Right renal cortex interstitium (tissue), 3 donors: ENCODE measurements around the gene CRADD. TPM values are rescaled to one million over a fixed set of nuclear protein-coding genes. Genes with fewer than 3 reads are reported as not detected.
"Not testable (repeated sequence)": the region's sequence is repeated elsewhere in the genome, so short reads cannot be mapped to it uniquely, and the experiment has no call there.

Experiments used
- DNase-seq, 3 donors: peaks; one replicate each; pipeline ENCODE4 v3.0.0-alpha.2; 2013; ENCODE audit warnings: low read depth in 3 of 3, low spot score in 2 of 3
- polyA plus RNA-seq, 3 donors: library from polyadenylated mRNA; unstranded; fragments of 120-200 nt; gene quantifications; one replicate each; pipeline ENCODE4 v1.2.1, GENCODE V29; 2013; ENCODE audit not compliant: insufficient read length in 3 of 3

CRADD gene
- polyA plus RNA-seq, 3 donors: 11.6 to 14.8 (median 13.1) TPM

DNA sequence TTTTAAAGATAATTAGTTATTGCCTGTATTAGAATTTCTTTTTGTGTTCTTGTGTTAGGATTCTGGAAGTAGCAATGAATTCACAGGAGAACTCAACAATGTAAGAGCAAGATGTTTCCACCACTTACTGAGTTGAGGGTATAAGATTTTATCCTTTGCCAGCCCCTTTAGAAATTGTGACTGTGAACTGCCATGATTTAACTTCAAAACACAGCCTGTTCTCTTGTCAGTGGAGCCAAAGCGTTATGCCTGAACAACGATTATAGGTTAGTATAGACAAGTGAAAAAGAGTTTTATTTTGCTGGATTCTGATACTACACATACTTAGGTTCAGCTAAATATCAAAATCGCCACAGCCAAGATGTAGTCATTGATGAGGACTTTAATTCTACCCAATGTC lies 101.6 kb downstream of the CRADD start:
- DNase-seq: no peak

DNA sequence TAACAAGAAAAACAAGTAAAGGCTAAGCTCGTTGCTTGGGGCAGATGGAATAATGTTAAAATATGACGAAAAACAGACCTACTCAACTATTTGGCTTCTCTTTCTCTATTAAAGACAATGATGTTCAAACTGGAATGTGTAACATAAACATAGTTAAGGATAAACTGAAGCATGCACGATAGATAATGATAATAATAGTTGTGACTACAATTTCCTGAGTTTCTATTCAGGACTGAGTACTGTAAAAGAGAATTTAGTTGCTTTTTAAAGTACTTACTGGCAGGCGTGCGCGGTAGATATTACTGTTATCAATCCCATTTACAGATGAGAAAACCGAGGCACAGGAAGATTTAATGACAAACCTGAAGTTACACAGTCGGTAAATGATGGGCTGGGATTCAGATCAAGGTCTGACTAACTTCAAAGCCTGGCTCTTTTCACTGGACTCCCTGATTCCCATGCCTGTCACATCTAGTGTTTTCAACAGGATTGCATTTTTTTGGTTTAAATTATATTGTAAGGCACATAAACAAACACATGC lies 103.0 kb downstream of the CRADD start:
- no peak for DNase-seq

DNA sequence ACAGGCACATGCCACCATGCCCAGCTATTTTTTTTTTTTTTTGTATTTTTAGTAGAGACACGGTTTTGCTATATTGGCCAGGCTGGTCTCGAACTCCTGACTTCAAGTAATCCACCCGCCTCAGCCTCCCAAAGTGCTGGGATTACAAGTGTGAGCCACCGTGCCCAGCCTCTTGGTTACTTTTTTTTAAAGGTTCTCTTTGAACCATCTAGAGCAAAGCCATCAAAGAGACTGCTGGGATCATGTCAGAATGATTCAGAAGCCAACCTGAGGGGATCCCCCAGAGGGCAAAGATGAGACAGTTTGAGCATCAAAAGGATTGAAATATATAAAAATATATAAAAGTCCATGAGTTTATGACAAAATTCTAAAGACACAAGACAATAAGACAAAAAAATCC lies 103.7 kb downstream of the CRADD start:
- DNase-seq: not testable (repeated sequence)

GRCh38 chr12:93781961-93782360 lies 104.8 kb downstream of the CRADD start:
- not testable (repeated sequence) for DNase-seq

DNA sequence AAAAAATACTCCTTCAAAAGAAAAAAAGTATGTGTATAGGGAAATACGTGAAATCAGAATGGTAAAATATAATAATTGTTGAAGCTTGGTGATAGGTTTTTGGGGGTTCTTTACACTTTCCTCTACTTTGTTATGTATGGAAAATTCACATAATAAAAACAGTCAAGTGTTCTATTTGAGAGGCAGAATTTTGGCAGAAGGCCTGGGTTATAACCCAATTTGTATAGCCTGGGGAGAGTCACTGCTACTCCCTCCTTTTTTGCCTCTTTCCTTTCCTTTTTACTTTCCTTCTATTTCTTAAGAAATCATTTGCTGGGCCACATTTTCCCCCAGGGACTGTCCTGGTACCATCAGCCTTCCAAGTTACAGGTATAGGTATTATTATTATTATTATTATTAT lies 105.7 kb downstream of the CRADD start:
- no peak for DNase-seq

DNA sequence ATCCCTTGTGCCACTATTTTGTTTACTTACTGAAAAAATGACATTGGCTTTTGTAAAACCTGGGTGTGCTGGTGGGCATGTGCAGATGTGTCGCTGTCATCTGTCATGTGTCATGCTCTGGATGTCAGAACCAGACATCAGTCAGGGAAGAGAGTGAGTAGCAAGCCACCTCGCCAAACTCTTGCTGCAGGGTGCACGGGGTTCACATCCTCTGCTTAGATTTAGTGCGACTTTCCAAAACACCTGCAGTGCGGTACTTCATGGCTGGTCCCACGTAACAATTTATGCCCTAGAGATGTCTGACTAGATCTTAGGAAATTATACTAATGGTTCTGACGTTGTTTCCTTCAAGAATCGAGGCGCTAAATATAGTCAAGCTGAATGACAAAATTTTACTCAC lies 106.7 kb downstream of the CRADD start:
- no peak for DNase-seq

- DNase-seq: no peak
Observed at GRCh38 chr12:93784339-93785086, 107.3 kb downstream of the CRADD start.

DNA sequence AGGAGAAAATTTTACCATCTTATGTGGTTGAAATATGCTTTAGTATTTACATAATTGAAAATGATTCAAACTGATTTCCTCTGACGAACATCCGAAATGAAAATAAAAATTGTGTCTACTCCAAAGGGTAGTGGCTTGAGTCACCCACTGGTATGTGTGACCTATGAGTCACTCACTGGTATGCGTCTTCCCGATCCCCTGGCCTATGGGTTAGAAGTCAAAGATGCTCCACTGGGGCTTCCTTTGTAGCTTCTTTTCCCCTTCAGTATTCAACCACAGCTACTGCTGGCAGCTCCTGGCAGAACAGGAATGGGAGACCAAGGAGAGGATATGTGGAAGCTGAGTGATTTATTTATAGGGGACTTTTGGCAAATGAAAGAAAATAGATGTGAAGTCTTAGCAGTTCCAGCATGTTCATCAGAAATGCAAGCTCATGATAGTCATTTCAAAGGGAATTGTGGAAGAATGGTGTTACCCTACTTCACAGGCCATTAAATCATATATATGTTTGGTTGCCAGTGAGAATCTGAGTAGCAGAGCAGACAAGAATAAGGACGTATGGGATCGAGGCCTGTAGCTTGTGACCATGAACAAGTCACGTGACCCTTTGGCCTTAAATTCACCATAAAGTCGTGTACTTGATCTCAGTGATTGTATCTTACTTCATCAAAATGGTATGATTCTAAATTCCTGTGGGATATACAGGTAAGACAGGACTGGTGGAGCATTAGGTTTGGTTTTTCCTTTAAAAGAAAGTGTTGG lies 108.3 kb downstream of the CRADD start:
- no peak for DNase-seq

- DNase-seq: no peak
Observed at GRCh38 chr12:93786656-93787397, 109.7 kb downstream of the CRADD start.

DNA sequence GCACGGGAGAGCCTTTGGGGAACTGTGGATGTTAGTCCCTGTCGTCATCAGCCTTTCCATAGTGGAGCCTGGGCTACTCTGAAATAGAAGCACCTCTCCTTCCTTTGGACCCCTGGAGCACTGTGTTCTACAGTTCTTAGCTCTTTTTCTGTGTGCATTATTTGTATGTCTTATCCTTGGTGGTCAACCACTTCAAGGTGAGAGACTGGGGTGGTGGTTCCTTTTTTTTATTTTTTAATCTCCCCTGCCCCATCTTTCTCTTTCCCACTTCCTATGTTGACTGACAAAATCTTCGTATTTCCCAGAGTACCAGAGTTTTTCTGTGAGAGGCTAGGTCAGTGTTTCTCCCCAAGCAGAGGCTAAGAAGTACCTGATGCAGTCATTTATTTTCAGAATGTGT lies 111.7 kb downstream of the CRADD start:
- no peak for DNase-seq

DNA sequence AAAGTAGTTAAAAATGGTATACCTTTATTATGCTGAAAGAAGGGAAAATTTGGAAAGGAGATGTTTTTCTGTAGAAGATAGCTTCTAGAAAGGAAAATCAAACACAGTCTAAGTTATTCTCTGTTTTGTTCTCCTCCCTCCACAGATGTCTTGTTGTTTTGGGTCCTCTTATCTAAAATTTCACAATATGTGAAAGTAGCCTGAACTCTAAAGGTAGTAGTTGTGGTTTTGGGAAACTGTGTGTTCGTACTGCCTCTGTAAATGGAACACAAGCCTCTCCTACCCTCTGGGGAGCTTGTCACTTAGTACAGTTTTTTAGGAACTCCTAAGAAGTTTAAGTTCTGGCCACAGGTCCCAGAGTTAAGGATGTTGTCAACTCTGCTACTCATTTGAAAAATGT lies 112.6 kb downstream of the CRADD start:
- no peak for DNase-seq

DNA sequence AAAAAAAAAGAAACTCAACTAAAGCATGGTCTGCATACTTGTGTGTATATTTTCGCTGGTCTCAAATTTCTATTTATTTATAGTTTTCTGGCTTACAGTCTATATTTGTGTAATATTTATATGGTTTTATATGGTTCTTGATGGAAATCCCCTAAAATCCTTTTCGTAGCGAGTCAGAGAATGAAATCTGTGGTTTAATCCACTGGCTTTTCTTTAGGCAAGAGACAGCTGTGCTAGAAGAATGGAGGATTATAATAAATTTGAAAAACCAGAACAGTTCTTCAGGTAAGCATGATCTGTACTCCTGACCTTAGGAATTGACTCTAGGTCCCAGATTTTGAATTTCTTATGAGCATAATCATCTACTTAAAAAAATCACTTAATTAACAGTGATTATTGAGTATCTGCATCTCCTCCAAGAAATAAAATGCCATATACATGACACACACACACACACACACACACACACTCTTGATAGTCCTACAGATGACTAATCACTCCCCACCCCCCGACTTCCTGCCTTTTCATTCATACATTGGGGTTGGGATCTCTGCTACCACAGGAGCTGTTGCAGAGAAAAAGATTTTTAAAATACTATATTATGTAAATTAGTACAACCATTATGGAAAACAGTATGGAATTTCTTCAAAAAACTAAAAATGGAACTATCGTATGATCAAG lies 113.4 kb downstream of the CRADD start:
- DNase-seq: no peak

DNA sequence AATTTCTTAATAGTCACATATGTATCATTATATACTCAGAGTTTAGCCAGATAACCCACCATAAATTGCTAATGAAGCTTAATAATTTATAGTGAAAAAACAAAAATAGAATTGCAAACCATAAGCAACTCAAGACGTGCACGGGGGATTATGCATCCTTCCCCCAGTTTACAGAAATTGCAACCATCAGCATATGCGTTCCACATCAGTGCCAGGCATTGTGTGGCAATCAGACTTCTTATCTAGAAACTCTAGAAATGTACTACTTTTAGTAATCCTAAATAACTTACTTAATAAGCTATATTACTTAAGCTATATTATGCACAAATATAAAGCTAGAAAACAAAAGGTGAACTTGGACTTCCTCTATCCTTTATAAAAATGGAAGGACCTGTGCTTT lies 115.8 kb downstream of the CRADD start:
- DNase-seq: no peak

DNA sequence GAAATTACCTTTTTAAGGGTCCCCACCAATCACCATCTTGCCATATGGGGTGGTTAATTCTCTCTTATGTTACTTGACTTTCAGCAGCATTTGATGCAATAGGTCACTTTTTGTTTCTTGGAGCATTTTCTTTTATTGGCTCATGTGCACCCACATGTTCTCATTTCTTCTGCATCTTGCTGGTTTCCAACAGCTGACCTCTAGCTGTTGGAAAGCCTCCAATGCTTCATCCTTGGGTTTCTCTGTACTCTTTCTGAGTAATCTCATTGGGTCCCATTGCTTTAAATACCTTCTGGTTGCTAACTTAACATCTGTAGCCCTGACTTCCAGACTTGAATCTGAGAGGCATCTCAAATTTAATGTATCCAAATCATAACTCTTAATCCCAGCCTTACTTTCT lies 116.8 kb downstream of the CRADD start:
- DNase-seq: no peak

DNA sequence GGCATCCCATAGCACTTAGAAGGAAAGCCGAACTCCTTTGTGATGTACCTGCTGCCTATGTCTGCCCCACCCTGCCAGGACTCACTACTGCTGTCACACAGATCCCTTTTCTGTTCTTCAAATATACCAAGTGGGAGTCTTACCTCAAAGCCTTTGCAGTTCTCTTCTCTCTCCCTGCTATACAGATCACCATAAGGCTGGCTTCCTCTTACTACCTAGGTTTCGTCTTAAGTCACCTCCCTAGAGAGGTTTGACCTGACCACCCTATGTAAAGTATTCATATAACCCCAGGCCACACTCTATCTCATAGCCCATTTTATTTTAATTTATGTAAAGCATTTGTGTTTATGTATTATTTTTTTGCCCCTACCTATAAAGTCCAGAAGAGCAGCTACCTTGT lies 117.6 kb downstream of the CRADD start:
- DNase-seq: no peak

- DNase-seq: no peak
Observed at GRCh38 chr12:93795352-93795751, 118.2 kb downstream of the CRADD start.

- no peak for DNase-seq
Observed at GRCh38 chr12:93796729-93797128, 119.6 kb downstream of the CRADD start.

DNA sequence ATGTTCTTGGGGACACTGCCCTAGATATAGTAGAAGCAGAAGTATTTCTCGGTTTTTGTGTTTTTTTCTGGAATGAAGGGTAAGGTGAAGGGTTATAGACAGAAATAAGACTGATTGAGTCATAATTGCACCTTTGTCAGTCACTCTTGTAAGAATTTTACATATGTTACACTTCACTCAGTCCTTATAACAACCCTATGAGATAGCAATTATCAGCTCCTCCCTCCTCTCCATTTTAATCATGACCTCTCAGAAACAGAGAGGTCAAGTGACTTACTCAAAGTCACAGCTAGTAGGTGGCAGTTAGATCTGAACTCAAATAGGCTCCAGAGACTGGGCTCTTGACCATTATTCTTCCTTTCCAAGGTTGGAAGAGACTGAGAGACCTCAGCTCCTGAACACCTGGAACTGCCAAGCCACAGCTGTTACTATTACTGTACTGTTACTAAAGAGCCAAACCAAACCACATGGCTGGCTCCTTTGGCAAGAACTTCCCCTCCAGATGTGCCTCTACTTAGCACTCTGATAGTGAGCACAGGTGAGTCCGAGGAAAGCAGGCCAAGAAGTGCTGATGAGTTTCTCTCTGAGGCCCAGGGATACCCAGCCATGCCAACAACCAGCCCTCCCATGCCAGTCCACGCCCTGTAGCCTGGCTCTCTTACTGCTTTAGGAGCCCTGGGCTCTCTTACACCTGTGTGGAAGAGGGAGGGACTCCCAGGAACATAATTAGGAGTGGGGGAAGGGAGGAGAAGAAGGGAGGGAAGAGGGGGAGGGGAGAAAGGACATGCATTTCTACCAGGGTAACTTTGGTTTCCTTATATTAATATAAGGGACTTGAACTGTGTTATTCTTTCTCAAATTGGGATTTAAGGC lies 121.3 kb downstream of the CRADD start:
- DNase-seq: no peak

DNA sequence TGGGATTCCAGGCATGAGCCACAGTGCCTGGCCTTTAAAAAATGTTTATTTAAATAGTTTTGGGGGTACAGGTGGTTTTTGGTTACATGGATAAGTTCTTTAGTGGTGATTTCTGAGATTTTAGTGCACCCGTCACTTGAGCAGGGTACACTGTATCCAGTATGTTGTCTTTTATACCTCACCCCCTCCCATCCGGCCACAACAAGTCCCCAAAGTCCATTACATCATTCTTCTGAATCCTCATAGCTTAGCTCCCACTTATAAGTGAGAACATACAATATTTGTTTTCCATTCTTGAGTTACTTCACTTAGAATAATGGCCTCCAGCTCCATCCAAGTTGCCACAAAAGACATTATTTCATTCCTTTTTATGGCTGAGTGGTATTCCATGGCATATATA lies 124.5 kb downstream of the CRADD start:
- DNase-seq: not testable (repeated sequence)

DNA sequence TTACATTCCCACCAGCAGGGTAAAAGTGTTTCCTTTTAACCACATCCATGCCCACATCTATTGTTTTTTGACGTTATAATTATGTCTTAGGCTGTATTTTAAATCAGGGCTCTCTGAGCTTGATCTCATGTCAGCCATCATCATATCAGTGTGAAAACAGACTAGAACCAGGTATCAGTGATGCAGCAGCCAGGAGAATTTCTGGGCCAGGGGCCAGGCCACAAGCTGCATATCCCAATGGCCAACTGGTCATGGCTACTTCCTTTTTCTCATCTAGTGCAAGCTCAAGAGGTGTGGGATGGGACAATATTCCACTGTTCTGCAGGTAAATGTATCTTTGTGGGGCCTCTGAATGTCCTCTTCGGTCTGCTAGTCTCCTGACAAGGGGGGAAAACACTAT lies 125.1 kb downstream of the CRADD start:
- DNase-seq: no peak
